Parathyroid adenoma (tissue), 2 donors: ENCODE measurements around the gene NXN.
"Not testable (repeated sequence)": the region's sequence is repeated elsewhere in the genome, so short reads cannot be mapped to it uniquely, and the experiment has no call there.

Source experiments
- H2AFZ ChIP-seq: fragments of 300-600 bp; sonication (generic); one replicate; pipeline ENCODE4 v1.7.0; 2017; ENCODE audit warnings: antibody characterized with exemption, mild to moderate bottlenecking
- H3K27ac ChIP-seq: fragments of 300-600 bp; sonication (generic); one replicate; pipeline ENCODE4 v1.7.0; 2017
- H3K27me3 ChIP-seq: fragments of 300-600 bp; sonication (generic); one replicate; pipeline ENCODE4 v1.7.0; 2017; ENCODE audit warnings: low read length; ENCODE audit not compliant: control insufficient read depth, insufficient read depth
- H3K36me3 ChIP-seq: fragments of 300-600 bp; sonication (generic); one replicate; pipeline ENCODE4 v1.7.0; 2017; ENCODE audit warnings: low read length; ENCODE audit not compliant: control insufficient read depth, insufficient read depth
- H3K4me1 ChIP-seq: fragments of 300-600 bp; sonication (generic); one replicate; pipeline ENCODE4 v1.7.0; 2017; ENCODE audit warnings: control low read depth
- H3K4me2 ChIP-seq: fragments of 300-600 bp; sonication (generic); one replicate; pipeline ENCODE4 v1.7.0; 2017; ENCODE audit warnings: low read length
- H3K4me3 ChIP-seq: fragments of 300-600 bp; sonication (generic); one replicate; pipeline ENCODE4 v1.7.0; 2017; ENCODE audit warnings: low read depth, low read length
- H3K79me2 ChIP-seq: fragments of 300-600 bp; sonication (generic); one replicate; pipeline ENCODE4 v1.7.0; 2017; ENCODE audit warnings: control low read depth
- H3K9ac ChIP-seq: fragments of 300-600 bp; sonication (generic); one replicate; pipeline ENCODE4 v1.7.0; 2017; ENCODE audit warnings: mild to moderate bottlenecking
- H3K9me3 ChIP-seq: fragments of 300-600 bp; sonication (generic); one replicate; pipeline ENCODE4 v1.7.0; 2017; ENCODE audit warnings: low read length; ENCODE audit not compliant: control insufficient read depth
- TF ChIP-seq, protein P1 (sequence below): fragments of 300-600 bp; sonication (generic); IDR thresholded peaks from one replicate; pipeline ENCODE4 v1.7.0; 2017; ENCODE audit warnings: antibody characterized with exemption, mild to moderate bottlenecking
- donor health status: primary hyperparathyroidism.

Gene NXN

DNA sequence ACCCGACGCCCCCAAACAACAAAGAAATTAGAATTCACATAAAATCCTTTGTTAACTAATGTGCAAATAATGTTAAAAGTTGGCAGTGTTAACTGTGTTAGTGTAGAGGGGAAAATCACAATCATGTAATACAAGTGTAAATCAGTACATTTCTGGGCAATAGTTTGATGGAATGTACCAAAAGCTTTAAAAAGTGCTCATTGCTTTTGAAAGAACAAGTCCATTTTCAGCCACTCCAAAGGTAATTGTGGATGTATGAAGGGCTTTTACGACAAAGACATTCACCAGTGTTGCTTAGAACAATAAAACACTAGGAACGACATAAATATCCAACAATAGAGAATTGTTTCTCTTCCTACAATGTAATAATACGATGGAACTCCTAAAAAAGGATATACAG lies 206.6 kb downstream of the NXN start:
- Histone ChIP-seq H3K4me1 (no peaks in the 10 kb centered on the region), H2AFZ (no peak overlapping the region), H3K27me3 (no peaks in the 10 kb centered on the region), H3K9me3 (no peaks in the 10 kb centered on the region), H3K4me2 (no peak overlapping the region), H3K79me2 (no peaks in the 10 kb centered on the region), H3K9ac (no peak overlapping the region), H3K27ac (no peak overlapping the region), H3K36me3 (no peaks in the 10 kb centered on the region), H3K4me3 (no peak overlapping the region)
- TF ChIP-seq, protein P1, sequence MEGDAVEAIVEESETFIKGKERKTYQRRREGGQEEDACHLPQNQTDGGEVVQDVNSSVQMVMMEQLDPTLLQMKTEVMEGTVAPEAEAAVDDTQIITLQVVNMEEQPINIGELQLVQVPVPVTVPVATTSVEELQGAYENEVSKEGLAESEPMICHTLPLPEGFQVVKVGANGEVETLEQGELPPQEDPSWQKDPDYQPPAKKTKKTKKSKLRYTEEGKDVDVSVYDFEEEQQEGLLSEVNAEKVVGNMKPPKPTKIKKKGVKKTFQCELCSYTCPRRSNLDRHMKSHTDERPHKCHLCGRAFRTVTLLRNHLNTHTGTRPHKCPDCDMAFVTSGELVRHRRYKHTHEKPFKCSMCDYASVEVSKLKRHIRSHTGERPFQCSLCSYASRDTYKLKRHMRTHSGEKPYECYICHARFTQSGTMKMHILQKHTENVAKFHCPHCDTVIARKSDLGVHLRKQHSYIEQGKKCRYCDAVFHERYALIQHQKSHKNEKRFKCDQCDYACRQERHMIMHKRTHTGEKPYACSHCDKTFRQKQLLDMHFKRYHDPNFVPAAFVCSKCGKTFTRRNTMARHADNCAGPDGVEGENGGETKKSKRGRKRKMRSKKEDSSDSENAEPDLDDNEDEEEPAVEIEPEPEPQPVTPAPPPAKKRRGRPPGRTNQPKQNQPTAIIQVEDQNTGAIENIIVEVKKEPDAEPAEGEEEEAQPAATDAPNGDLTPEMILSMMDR, result no peak

DNA sequence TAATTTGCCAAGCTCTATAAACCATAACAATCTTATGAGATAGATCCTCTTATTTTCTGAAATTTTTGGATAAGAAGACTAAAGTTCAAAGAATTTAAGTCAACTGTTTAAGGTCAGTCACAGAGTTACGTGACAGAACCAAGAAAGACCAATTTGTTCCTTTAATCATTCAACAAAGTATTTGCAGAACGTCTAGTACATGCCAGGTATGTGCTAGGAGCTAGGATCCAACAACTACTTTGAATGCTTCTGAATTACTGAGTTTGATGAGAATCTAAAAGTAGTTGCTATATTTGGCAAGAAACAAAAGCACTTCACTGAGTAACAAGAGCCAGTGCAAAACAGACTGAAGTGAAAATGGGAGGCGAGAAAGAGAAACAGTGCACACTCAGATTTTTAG lies 212.5 kb downstream of the NXN start:
- Histone ChIP-seq H3K27ac (no peak overlapping the region), H3K4me3 (no peak overlapping the region), H3K4me1 (no peaks in the 10 kb centered on the region), H3K79me2 (no peaks in the 10 kb centered on the region), H3K27me3 (no peaks in the 10 kb centered on the region), H3K9ac (no peak overlapping the region), H2AFZ (no peak overlapping the region), H3K9me3 (no peaks in the 10 kb centered on the region), H3K36me3 (no peaks in the 10 kb centered on the region), H3K4me2 (no peak overlapping the region)
- TF ChIP-seq, protein P1, result no peak

DNA sequence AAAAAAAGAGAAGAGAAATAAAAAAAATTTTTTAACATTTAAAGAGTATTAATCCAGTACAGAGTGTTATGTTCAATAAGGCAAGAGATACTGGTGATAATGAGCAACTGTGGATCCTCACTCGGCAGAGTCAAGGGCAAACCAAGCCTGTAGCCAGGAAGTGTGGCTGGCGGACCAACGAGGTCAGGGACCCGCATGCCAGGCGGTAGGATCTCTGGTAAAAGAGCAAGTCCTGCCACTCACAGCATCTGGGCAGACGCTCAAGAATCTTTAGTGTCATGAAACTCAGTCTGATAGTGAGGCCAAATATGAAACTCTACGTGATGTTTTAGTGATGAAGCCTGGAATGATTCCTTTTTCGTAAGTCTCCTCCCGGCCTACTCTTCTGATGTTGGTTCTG lies 219.2 kb downstream of the NXN start:
- Histone ChIP-seq H3K36me3 (no peaks in the 10 kb centered on the region), H3K4me1 (no peaks in the 10 kb centered on the region), H3K27ac (no peak overlapping the region), H3K4me3 (no peak overlapping the region), H2AFZ (no peak overlapping the region), H3K79me2 (no peaks in the 10 kb centered on the region), H3K9me3 (no peaks in the 10 kb centered on the region), H3K4me2 (no peak overlapping the region), H3K9ac (no peak overlapping the region), H3K27me3 (no peaks in the 10 kb centered on the region)
- TF ChIP-seq, protein P1, result no peak

DNA sequence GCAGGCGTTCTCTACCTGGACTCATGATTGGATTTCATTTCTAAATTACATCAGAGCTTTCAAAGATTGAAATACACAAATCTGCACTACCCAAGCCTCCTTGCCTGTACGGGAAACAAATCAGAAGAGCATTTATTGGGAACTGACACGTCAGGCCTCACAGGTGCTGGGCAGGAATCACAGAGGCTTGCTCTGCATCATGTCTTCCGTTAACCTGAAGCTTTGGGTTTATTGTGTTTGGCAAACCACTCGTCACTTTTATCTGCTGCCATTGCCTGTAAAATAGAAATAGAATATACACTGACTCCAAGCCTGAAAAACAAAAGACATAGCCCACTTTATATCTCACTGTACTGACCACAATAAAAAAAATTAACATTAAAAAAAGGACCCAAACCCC lies 219.6 kb downstream of the NXN start:
- no peaks in the 10 kb centered on the region for H3K79me2 ChIP-seq
- H3K9me3 ChIP-seq, result no peaks in the 10 kb centered on the region
- H3K27ac ChIP-seq, result no peak overlapping the region
- H3K27me3 ChIP-seq, result no peaks in the 10 kb centered on the region
- H3K4me1 ChIP-seq, result no peaks in the 10 kb centered on the region
- H3K4me2 ChIP-seq, result no peak overlapping the region
- TF ChIP-seq, protein P1, result no peak
- H2AFZ ChIP-seq, result no peak overlapping the region
- H3K4me3 ChIP-seq, result no peak overlapping the region
- H3K36me3 ChIP-seq, result no peaks in the 10 kb centered on the region
- no peak overlapping the region for H3K9ac ChIP-seq

DNA sequence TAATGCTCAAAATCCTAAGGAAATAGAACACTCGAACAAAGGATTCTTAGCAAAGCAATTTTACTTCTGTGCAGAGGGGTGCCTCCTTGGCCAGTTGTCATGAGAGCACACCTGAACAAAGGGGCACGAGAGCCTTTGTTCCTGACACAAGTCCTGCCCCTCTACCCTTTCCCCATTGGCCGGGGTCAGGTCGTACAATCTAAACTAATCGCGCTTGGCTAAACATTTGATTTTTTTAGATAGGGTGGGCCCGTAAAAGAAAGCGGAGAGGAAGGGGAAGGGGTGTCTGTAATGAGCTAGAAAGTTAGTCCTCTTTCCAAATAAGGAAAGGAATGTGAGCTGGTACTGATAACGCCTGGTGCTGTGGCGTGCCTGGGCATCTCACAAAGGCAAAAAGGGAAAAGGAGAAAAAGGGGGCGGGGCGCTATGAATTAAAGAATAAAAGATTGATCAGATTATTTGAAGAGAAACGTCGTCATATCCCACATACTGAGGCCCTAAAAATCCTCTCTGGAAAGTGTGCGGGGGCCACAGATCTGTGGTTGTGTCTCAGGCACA lies 223.5 kb downstream of the NXN start:
- not testable (repeated sequence) for H3K4me2 ChIP-seq, H3K36me3 ChIP-seq, H3K27me3 ChIP-seq, H3K9me3 ChIP-seq, H3K4me3 ChIP-seq, H2AFZ ChIP-seq, H3K4me1 ChIP-seq, H3K79me2 ChIP-seq, H3K9ac ChIP-seq, H3K27ac ChIP-seq

DNA sequence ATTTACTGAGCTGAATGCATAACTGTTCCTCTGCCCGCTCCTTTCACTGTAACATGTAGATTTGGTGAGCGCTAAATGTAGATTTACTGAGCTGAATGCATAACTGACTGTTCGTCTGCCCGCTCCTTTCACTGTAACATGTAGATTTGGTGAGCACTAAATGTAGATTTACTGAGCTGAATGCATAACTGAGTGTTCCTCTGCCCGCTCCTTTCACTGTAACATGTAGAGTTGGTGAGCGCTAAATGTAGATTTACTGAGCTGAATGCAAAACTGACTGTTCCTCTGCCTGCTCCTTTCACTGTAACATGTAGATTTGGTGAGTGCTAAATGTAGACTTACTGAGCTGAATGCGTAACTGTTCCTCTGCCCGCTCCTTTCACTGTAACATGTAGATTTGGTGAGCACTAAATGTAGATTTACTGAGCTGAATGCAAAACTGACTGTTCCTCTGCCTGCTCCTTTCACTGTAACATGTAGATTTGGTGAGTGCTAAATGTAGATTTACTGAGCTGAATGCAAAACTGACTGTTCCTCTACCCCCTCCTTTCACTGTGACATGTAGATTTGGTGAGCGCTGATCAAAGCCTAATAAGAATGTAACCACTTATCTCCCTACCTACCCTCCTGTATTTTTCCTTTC lies 224.1 kb downstream of the NXN start:
- H3K9me3 ChIP-seq, H3K27ac ChIP-seq: not testable (repeated sequence)

More for the DNA sequence above, 224.1 kb downstream of the NXN start:
- not testable (repeated sequence) for H3K79me2 ChIP-seq, H3K4me1 ChIP-seq, H2AFZ ChIP-seq, H3K27me3 ChIP-seq, H3K9ac ChIP-seq, H3K36me3 ChIP-seq, H3K4me3 ChIP-seq, H3K4me2 ChIP-seq
